Calu3 (cell line): ENCODE results near the gene PPIC. TPM values are rescaled to one million over a fixed set of nuclear protein-coding genes. Genes with fewer than 3 reads are reported as not detected.

Experiments
- BruUV-seq: library from RNA; stranded (reverse); fragments of 400-500 nt; replicated peaks from 2 replicates; lab custom pipeline; 2021; lab: Mats Ljungman, UMichigan
- CTCF ChIA-PET: fragments of 300-600 bp; sonication (Branson Sonifier 250); formaldehyde crosslinking; loops from one replicate; lab custom pipeline; 2022; ENCODE audit warnings: antibody characterized with exemption; lab: Charles Lee
- DNase-seq: peaks from one replicate; pipeline ENCODE4 v3.0.0; 2022
- H3K27ac Mint-ChIP-seq: one replicate; pipeline ENCODE4 v1.8.0; 2022; ENCODE audit warnings: mixed read lengths; ENCODE audit not compliant: unreplicated experiment
- H3K27me3 Mint-ChIP-seq: one replicate; pipeline ENCODE4 v1.8.0; 2022; ENCODE audit warnings: mixed read lengths; ENCODE audit not compliant: unreplicated experiment
- H3K36me3 Mint-ChIP-seq: one replicate; pipeline ENCODE4 v1.8.0; 2022; ENCODE audit warnings: mild to moderate bottlenecking, moderate library complexity, mixed read lengths; ENCODE audit not compliant: insufficient read depth, unreplicated experiment
- H3K4me1 Mint-ChIP-seq: one replicate; pipeline ENCODE4 v1.8.0; 2022; ENCODE audit warnings: mild to moderate bottlenecking, low read depth, mixed read lengths; ENCODE audit not compliant: unreplicated experiment
- H3K4me3 Mint-ChIP-seq: one replicate; pipeline ENCODE4 v1.8.0; 2022; ENCODE audit warnings: mild to moderate bottlenecking, low read depth, moderate library complexity, mixed read lengths; ENCODE audit not compliant: unreplicated experiment
- H3K9me3 Mint-ChIP-seq: one replicate; pipeline ENCODE4 v1.8.0; 2022; ENCODE audit warnings: low read depth, mixed read lengths; ENCODE audit not compliant: unreplicated experiment
- CTCF ChIP-seq: fragments of 200-600 bp; IDR thresholded peaks from one replicate; pipeline ENCODE4 v1.8.0; 2022; ENCODE audit warnings: antibody characterized with exemption; ENCODE audit not compliant: unreplicated experiment
- intact Hi-C: fragments of 100-400 bp; cut with micrococcal nuclease; formaldehyde crosslinking; loops from one replicate; pipeline ENCODE4 v1.10.0; 2022; ENCODE audit not compliant: unreplicated experiment
- total RNA-seq: library from RNA; stranded (reverse); gene quantifications from 2 replicates; pipeline ENCODE4 v1.2.3, GENCODE V29; 2022

PPIC gene
- total RNA-seq, 1 experiment from 2014 or later: 43.5 TPM

GRCh38 chr5:123066016-123066415 lies 29.5 kb upstream of the PPIC start:
- no peak overlapping the region for H3K4me3 Mint-ChIP-seq
- BruUV-seq: no TSS peak
- no peaks in the 10 kb centered on the region for H3K4me1 Mint-ChIP-seq
- H3K27me3 Mint-ChIP-seq: peaks cover 26% of the 10 kb centered on the region
- no peak for TF ChIP-seq CTCF
- H3K27ac Mint-ChIP-seq: no peak overlapping the region
- H3K9me3 Mint-ChIP-seq: peaks cover 3% of the 10 kb centered on the region
- no peak for DNase-seq
- CTCF ChIA-PET: no interaction called here
- H3K36me3 Mint-ChIP-seq: no peaks in the 10 kb centered on the region
- intact Hi-C loops: no loop called here

- intact Hi-C loops: no loop called here
- Mint-ChIP-seq H3K27ac (no peak overlapping the region), H3K9me3 (peaks cover 7% of the 10 kb centered on the region), H3K27me3 (no peaks in the 10 kb centered on the region), H3K4me3 (no peak overlapping the region), H3K36me3 (no peaks in the 10 kb centered on the region), H3K4me1 (no peaks in the 10 kb centered on the region)
- CTCF ChIA-PET: no interaction called here
- BruUV-seq: no TSS peak
- TF ChIP-seq CTCF: no peak
- DNase-seq: no peak
These were observed 22.9 kb upstream of the PPIC start for GRCh38 chr5:123059455-123059854.

- Mint-ChIP-seq H3K27me3 (no peaks in the 10 kb centered on the region), H3K36me3 (no peaks in the 10 kb centered on the region), H3K4me1 (no peaks in the 10 kb centered on the region), H3K27ac (no peak overlapping the region), H3K4me3 (no peak overlapping the region), H3K9me3 (peaks cover 7% of the 10 kb centered on the region)
- DNase-seq: no peak
- BruUV-seq: no TSS peak
- TF ChIP-seq CTCF: no peak
- intact Hi-C loops: no loop called here
- CTCF ChIA-PET: no interaction called here
These were observed 14.7 kb upstream of the PPIC start for GRCh38 chr5:123051206-123051605.

GRCh38 chr5:123047706-123048105 lies 11.2 kb upstream of the PPIC start:
- peaks cover 4% of the 10 kb centered on the region for H3K9me3 Mint-ChIP-seq
- intact Hi-C loops: no loop called here
- H3K36me3 Mint-ChIP-seq: no peaks in the 10 kb centered on the region
- no peaks in the 10 kb centered on the region for H3K27me3 Mint-ChIP-seq
- no peaks in the 10 kb centered on the region for H3K4me1 Mint-ChIP-seq
- no peak for DNase-seq
- TF ChIP-seq CTCF: no peak
- CTCF ChIA-PET: no interaction called here
- H3K27ac Mint-ChIP-seq: no peak overlapping the region
- BruUV-seq: no TSS peak
- no peak overlapping the region for H3K4me3 Mint-ChIP-seq

GRCh38 chr5:123046222-123046621 lies 9.7 kb upstream of the PPIC start:
- no peaks in the 10 kb centered on the region for H3K27me3 Mint-ChIP-seq
- no peak for DNase-seq
- no peaks in the 10 kb centered on the region for H3K4me1 Mint-ChIP-seq
- no TSS peak for BruUV-seq
- H3K27ac Mint-ChIP-seq: no peak overlapping the region
- CTCF ChIA-PET: no interaction called here
- TF ChIP-seq CTCF: no peak
- H3K4me3 Mint-ChIP-seq: no peak overlapping the region
- intact Hi-C loops: no loop called here
- H3K9me3 Mint-ChIP-seq: no peaks in the 10 kb centered on the region
- H3K36me3 Mint-ChIP-seq: no peaks in the 10 kb centered on the region
